NAMALWA (cell line): ENCODE results near the gene CHCHD5.
"Not testable (repeated sequence)": the region's sequence is repeated elsewhere in the genome, so short reads cannot be mapped to it uniquely, and the experiment has no call there.

Experiments used
- DNase-seq: peaks from one replicate; pipeline ENCODE4 v3.0.0-alpha.2; 2015; ENCODE audit warnings: low spot score

The CHCHD5 gene

DNA sequence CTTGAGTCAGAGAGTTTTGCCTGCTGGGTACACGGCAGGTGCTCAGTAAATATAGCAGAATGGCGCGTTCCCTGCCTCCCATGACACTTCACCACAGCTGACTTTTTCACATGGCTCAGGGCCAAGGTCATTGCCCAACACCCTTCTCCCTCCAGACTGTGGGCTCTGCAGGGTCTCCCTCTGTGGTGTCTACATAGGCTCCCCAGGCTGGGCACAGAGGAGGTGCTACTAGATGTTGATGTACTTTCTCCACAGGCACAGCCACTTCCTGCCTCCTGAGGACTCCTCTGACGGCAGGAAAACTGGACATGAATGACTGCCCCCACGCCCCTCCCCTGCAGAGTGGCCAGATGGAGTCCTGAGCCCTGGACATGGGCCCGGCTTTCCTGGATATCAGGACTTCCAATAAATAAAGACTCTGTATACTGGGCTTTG, 4.2 kb downstream of the CHCHD5 start:
- DNase-seq = no peak

DNA sequence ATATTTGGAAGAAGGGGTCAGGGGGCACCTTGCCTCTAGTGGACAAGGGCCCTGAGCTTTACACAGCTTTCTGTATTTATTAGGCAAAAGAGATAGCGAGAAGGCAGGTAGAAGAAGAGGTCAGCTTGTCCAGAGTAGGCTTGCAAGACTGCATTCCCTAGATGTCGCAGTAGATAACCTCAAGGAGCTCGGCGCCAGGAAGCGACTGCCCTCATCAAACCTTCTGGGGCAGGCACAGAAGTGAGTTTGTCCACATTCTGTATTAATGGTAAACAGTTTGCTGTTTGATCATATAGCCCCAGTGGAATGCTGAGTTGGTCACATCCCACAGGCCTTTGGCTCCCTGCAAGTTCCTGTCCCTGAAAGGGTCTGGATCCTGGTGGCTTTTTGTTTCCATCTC, 7.0 kb downstream of the CHCHD5 start:
- no peak for DNase-seq

DNA sequence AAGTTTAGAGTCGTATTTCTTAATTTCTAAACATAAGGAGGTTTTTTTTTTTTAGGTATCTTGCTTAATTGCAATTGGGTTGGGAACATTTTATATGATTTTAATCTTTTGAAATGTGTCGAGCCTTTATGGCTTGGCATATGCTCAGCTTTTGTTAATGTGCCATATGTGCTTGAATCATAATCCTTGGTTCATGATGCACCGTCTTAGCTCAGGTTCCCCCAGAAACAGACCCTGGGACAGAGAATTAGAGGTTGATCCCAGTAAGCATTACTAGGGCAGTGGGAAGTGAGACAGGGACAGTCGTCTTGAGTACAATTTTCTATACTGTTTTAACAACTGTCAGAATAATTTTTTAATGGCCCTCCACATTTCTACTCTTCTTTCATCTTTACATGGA, 9.3 kb downstream of the CHCHD5 start:
- DNase-seq = no peak

DNA sequence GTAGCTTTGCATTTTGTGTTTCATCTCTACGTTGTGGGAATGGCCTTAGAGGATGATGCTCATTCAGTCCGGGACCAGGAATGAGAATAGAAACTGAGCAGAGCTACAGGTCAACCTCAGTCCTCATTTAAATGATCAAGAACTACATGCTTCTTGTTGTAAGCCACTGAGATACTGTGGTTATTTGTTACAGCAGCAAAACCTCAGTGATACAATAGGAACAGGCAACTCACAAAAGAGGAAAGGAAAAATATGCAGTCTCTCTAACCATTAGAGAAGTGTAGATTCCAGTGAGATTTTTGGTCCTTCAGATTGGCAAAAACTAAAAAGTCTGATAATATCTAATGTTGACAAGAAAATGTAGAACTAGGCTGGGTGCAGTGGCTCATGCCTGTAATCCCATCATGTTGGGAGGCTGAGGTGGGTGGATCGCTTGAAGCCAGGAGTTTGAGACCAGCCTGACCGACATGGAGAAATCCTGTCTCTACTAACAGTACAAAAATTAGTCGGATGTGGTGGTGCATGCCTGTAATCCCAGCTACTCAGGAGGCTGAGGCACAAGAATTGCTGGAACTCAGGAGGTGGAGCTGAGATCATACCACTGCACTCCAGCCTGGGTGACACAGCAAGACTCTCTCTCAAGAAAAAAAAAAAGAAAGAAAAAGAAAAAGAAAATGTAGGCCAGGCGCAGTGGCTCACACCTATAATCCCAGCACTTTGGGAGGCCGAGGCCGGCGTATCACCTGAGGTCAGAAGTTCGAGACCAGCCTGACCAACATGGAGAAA, 13.3 kb downstream of the CHCHD5 start:
- no peak for DNase-seq

DNA sequence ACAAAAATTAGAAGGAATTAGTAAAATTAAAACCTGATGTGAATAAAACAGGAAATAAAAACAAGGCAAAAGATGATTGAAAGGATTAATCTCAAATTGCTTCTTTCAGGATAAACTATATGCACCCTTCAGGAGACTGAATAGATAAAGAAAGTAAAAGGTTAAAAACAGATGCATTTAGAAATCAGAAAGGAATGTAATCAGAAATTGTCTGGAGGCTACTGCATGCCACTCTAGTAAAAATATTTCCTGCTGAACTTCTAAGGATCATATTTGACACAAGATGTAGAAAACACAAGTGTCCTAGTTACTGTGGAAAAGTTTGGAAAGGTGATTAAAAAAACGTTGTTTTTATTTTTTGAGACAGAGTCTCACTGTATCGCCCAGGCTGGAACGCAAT, 16.2 kb downstream of the CHCHD5 start:
- DNase-seq = no peak

DNA sequence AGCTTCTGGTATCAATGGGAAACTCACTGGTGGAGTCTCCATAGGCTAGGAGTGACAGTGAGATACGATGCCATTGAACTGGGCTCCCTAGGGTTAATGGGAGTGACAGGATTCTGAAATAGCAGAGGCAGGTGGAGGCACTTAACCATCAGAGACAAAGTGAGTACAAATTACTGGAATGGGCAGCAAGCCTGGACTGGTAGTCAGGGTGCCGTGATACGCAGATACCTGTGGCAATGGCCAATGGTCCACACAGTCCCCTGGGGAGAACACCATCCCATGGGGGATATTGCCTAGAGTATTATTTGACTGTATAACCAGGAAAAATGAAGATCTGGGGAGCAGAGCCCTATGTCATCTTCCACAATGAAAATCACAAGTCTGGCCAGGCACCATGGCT, 17.3 kb downstream of the CHCHD5 start:
- DNase-seq = no peak

DNA sequence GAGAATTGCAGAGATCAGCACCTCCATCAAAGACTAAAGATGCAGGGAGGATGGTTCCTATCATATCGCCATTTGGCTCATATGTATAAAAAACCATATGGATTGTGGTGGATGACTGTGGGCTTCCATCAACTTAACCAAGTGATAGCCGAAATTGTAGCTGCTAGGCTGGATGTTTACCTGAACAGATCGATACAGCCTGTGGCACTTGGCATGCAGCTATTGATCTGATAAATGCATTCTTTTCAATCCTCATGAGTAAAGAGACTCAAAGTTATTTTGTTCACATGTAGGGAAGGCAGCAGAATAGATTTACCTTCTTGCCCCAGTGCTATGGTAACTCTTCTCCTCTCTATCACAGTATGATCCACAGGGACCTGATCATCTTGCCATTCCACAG, 18.5 kb downstream of the CHCHD5 start:
- no peak for DNase-seq

DNA sequence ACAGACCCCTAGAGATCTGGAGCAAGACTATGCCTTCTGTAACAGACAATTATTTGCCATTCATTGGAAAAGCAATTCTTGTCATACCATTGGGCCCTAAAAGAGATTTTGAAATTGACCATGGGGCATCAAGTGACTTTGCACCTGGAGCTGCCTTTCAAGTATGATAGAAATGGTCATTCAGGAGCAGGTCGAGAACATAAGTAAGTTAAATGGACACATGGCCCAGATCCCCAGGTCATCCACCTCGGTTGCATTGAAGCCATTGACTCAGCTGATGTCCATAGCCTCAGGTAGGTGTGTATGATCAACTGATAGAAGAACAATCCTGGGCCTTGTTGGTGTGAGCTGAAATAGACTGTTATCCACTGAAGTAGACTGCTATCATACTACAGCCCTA, 19.3 kb downstream of the CHCHD5 start:
- no peak for DNase-seq

DNA sequence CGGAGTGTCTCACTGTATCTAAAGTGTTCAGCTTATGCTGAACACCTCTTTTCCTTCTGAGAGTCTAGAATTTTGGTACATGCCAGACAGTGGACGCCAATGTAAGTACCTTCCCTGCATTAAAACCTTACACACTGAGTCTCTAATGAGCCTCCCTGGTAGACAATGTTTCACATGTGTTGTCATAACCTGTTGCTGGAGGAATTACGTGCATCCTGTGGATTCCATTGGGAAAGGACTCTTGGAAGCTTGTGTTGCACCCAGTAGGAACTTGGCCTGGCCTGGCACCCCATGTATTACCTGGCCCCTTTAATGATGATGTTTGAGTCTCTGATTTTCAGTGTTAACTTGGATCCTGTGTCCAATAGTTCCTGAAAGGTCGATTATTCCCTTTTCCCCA, 20.5 kb downstream of the CHCHD5 start:
- DNase-seq = no peak

DNA sequence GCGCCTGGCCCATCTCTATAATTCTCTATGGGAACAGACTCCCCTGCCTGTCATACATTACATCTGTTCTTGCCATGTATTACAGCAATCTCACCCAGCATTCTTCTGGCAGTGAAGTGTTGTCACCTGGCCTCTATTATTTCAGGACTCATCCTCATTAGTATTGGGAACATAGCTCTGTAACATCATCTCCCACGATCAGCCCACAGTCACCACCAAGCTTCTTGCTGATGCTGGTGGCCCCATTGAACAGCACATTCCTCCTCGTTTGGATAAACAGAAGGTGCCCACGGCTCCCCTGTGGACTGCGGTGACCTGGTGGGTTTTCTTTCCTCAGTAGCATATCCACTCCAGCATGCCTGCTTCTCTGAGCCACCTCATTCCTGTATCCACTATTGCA, 21.5 kb downstream of the CHCHD5 start:
- DNase-seq = no peak

DNA sequence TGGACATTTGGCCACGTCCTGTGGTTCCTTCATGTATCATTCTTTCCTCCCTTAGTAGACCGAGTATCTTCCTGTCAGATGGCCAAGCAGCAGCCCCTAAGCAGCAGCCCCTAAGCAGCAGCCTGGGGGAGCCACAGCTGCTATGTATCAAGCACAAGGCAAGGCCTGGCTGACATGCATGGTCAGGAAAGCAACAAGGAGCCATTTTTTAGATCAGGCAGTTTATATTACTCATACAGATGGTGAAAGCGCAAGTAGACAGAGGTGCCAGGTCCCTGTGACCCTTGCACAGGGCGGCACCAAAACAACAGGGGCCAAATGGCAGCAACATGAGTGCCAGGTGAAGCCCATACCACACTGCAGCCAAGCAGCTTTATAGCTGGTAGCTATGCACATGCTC, 22.1 kb downstream of the CHCHD5 start:
- DNase-seq = no peak

DNA sequence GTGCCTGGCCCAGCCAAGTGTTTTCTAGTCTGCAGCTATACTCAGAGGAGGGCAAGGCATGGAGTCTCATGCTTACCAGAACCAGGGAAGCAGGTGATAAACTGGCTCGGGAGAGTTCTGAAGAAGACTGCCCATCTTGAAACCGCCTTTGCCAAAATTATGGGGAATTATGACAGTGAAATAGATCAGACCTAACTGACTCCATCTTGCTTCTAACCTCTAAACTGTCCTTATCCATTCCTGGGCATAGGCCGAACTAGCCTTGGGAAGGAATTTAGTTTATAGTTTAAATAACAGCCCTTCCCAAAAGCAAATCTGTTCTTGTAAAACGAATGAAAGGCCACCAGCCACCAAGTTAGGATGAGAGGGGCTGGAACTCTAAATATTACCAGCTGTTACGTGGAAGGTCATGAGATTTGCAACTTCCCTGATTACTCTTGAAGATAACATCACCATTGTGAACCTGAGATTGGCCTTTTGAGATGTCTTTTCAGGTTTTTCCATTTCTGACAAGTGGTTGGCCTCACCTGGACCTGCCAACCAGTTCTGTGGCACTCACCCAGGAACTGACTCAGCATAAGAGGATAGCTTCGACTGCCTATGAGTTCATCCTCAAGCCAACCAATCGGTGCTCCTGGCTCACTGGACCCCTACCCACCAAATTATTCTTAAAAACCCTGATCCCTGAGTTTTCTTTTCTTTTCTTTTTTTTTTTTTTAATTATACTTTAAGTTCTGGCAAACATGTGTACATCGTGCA, 23.4 kb downstream of the CHCHD5 start:
- DNase-seq = no peak

DNA sequence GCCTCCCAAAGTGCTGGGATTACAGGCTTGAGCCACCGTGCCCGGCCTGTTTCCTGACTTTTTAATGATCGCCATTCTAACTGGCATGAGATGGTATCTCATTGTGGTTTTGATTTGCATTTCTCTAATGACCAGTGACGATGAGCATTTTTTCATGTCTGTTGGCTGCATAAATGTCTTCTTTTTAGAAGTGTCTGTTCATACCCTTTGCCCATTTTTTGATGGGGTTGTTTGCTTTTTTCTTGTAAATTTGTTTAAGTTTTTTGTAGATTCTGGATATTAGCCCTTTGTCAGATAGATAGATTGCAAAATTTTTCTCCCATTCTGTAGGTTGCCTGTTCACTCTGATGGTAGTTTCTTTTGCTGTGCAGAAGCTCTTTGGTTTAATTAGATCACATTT, 24.9 kb downstream of the CHCHD5 start:
- DNase-seq = not testable (repeated sequence)

DNA sequence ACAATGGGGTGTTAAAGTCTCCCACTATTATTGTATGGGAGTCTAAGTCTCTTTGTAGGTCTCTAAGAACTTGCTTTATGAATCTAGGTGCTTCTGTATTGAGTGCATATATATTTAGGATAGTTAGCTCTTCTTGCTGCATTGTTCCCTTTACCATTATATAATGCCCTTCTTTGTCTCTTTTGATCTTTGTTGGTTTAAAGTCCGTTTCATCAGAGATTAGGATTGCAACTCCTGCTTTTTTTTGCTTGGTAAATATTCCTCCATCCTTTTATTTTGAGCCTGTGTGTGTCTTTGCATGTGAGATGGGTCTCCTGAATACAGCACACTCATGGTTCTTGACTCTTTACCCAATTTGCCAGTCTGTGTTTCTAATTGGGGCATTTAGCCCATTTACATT, 27.9 kb downstream of the CHCHD5 start:
- DNase-seq = not testable (repeated sequence)

DNA sequence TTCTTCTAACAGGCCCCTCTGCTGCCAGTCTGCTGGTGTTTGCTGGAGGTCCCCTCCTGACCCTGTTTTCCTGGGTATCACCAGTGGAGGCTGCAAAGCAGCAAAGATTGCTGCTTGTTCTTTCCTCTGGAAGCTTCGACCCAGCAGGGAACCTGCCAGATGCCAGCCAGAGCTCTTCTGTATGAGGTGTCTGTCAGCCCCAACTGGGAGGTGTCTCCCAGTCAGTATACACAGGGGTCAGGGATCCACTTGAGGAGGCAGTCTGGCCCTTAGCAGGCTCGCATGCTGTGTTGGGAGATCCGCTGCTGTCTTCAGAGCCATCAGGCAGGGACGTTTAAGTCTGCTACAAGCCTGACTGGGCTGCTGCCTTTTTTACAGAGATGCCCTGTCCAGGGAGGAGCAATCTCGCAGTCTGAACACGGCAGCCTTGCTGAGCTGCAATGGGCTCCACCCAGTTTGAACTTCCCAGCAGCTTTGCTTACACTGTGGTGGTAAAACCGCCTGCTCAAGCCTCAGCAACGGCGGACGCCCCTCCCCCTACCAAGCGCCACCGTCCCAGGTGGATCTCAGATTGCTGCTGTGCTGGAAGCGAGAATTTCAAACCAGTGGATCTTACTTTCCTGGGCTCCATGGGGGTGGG, 29.9 kb downstream of the CHCHD5 start:
- no peak for DNase-seq

DNA sequence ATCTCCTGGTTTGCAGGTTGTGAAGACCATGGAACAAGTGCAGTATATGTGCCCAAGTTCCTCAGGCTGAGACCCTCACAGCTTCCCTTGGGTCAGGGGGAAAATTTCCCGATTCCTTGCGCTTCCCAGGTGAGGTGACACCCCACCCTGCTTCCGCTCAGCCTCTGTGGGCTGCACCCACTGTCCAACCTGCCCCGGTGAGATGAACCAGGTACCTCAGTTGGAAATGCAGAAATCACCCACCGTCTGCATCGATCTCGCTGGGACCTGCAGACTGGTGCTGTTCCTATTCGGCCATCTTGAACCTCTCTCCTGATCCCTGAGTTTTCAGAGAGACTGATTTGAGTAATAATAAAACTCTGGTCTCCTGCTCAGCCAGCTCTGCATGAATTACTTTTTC, 30.6 kb downstream of the CHCHD5 start:
- DNase-seq = no peak

DNA sequence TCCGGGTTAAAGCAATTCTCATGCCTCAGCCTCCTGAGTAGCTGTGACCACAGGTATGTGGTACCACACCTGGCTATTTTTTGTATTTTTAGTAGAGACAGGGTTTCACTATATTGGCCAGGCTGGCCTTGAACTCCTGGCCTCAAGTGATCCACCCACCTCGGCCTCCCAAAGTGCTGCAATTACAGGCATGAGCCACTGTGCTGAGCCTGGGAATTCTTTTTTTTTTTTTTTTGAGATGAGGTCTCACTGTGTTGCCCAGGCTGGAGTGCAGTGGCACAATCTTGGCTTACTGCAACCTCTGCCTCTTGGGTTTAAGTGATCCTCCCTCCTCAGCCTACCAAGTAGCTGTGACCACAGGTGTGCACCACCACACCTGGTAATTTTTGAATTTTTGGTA, 31.4 kb downstream of the CHCHD5 start:
- not testable (repeated sequence) for DNase-seq

DNA sequence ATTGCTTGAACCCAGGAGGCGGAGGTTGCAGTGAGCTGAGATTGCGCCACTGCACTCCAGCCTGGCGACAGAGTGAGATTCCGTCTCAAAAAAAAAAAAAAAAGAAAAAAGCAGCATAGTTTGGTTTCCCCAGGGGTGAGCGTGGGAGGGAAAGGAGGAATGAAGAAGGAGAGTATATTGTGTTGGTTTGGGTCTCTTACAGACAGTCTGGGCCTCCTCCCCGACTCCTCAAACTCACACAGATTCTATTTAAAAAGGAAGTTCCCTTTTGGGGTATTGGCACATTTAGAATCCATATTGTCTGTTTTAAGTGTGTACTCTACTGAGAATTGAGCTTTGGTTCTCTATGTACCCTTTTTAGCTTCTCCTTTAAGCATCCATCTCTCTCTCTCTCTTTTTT, 34.0 kb downstream of the CHCHD5 start:
- no peak for DNase-seq

DNA sequence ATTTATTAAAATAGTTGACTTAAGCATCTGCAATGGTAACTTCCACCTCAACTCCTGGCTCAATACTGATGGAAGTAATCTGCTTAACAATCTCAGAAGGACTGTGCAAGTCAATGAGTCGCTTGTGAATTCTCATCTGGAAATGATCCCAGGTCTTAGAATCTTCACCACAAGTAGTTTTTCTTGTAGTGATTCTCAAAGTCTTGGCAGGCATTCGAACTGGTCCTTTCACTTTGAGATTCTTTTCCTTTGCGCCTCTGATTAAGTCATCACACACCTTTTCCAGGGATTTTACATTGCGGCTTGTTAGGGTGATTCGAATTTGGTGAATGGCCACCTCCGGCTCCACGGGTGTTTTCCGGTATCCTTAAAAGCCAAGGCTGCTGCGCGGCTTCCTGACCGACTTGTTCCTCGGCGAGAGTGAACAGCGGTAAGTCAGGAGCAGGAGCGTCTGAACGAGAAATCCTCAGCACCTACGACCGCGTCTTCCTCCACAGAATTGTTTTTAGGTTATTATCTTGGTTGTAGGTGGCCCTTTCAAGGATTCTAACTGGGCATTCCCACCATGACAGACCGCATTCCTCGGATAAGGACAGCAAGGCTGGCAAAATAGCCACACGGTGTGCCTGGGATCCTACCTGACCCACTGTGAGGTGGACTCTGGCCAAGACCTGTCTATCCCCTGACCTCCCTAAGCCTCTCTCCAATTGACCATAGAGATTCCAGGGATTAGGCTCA, 37.5 kb downstream of the CHCHD5 start:
- no peak for DNase-seq

DNA sequence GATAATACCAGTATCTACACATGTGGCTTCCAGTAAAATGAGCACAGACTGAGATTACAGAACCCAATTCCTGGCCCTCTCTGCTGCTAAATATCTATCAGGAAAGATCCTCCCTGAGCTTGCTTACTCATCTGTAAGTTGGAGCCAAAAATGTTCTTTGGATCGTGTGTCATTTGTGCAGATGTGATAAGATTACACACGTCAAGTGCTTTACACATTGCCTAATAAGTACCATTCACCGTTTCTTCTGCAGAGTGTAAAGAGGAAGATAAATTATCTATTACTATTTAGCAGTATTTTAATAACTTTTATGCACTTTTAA, 38.1 kb downstream of the CHCHD5 start:
- DNase-seq = no peak

DNA sequence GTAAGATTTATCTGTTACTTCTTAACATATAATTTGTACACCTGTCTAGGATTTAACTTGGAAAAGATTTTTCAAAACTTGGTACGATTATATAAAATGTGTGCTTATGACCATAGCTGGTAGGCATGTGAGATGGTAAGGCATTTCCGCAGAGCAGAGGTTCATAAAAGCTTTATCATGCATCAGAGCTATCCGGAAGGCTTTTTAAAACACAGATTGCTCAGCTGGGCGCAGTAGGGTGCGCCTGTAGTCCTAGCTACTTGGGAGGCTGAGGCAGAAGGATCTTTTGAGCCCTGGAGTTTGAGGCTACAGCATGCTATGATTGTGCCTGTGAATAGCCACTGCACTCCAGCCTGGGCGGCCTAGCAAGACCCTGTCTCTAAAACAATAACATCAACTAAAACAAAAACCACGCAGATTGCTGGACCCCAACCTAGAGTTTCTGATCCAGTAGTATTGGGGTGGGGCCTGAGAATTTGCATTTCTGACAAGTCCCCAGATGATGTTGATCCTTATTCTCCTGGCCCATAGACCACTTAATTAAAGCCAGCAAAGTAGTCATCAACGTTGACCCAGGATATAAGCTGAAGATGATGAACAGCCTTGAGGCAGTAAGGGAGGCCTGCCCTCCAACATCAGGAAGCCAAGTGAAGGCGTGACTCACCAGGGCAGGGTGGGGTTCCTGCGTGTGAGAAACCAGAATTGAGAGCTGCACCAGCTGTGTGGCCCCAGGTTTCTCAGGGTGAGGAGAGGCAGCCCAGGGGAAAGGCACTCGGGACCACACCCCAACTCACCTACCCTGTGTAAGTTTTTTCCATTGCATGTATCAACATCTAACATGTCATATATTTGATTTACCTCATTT, 39.7 kb downstream of the CHCHD5 start:
- DNase-seq = no peak
